LNCAP (cell line): ENCODE measurements around the gene CATSPERZ.

Experiments used
- CTCF ChIP-seq: fragments of 450-650 bp; IDR thresholded peaks from 2 replicates; pipeline ENCODE4 v1.5.1; 2017; ENCODE audit warnings: mild to moderate bottlenecking

CATSPERZ gene

GRCh38 chr11:64260147-64260708 is 39.9 kb upstream of the CATSPERZ start:
- TF ChIP-seq CTCF: no peak

- TF ChIP-seq CTCF: no peak
Observed at GRCh38 chr11:64261556-64262080, 38.5 kb upstream of the CATSPERZ start.

- TF ChIP-seq CTCF: no peak
Observed at GRCh38 chr11:64262271-64263002, 37.7 kb upstream of the CATSPERZ start.

DNA sequence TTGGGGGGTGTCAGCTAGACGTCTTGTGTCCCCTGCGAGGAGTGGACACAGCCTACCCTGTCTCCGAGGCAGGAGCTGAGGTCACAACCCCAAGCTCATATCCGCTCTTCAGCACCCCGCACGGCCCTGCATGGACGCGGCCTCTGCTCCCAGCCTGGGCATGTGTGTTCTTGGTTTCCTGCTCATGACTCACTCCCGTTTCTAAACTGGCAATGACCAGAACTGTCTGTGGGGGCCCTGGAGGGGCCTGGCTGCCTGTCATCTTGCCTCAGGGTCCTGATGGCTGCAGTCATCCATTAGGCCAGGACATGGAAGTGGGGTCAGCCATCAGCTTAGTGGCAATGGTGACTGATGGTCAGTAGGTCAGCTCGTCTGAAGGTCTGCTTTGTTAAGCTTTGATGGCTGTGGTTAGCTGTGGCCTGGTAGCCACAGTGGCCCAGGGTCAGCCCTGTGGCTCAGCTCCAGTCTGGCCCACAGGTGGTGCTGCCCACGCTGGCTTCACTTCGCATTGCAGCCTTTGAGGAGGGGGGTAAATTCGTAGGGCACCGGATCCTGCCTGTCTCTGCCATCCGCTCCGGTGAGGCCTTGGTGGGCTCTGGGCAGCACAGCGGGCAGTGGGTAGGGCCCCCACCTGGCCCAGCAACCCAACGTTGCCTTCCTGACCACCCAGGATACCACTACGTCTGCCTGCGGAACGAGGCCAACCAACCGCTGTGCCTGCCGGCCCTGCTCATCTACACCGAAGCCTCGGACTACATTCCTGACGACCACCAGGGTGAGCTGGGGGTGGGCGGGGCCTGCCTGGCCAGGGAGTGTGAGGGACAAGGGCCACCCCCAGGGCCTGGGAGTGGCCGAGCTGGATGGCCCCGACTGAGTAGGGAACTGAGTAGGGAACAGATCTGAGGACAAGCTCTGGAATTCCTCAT is 36.9 kb upstream of the CATSPERZ start:
- TF ChIP-seq CTCF: no peak

GRCh38 chr11:64263947-64264317 is 36.2 kb upstream of the CATSPERZ start:
- TF ChIP-seq CTCF: no peak

GRCh38 chr11:64264371-64264852 is 35.7 kb upstream of the CATSPERZ start:
- TF ChIP-seq CTCF: no peak
